Cardiac fibroblast (primary cell): ENCODE measurements around the gene AGMAT.

Experiments
- DNase-seq, 2 donors: peaks; one replicate each; pipeline versions ENCODE4 v3.0.0 to v3.0.0-alpha.2; 2010; ENCODE audit warnings: low read depth in 2 of 2
- H3K4me3 ChIP-seq, 2 donors: replicated peaks in 1 of 2; 1 replicate in 1 of 2; 2 replicates in 1 of 2; pipeline ENCODE4 v1.5.1; 2011; ENCODE audit warnings: low read depth in 2 of 2, low read length in 2 of 2, mild to moderate bottlenecking in 2 of 2, moderate library complexity in 1 of 2
- CTCF ChIP-seq: IDR thresholded peaks from one replicate; pipeline ENCODE4 v1.5.1; 2011; ENCODE audit warnings: low read depth, mild to moderate bottlenecking, low read length, inconsistent platforms

Gene AGMAT

GRCh38 chr1:15574741-15575140, 10.1 kb downstream of the AGMAT start:
- no peak for TF ChIP-seq CTCF
- H3K4me3 ChIP-seq: no peak overlapping the region
- no peak for DNase-seq

- peak; percentile 46 to 56 for DNase-seq
- no peak overlapping the region for H3K4me3 ChIP-seq
- no peak for TF ChIP-seq CTCF
Observed at GRCh38 chr1:15573477-15573876, 11.4 kb downstream of the AGMAT start.

GRCh38 chr1:15571266-15571665, 13.6 kb downstream of the AGMAT start:
- no peak for TF ChIP-seq CTCF
- no peak for DNase-seq

GRCh38 chr1:15570861-15571260, 14.0 kb downstream of the AGMAT start:
- DNase-seq: no peak
- H3K4me3 ChIP-seq: no peak overlapping the region
- TF ChIP-seq CTCF: no peak

More at GRCh38 chr1:15571266-15571665, 13.6 kb downstream of the AGMAT start:
- H3K4me3 ChIP-seq: no peak overlapping the region

GRCh38 chr1:15568387-15569073, 16.3 kb downstream of the AGMAT start:
- no peak overlapping the region for H3K4me3 ChIP-seq
- no peak for DNase-seq
- TF ChIP-seq CTCF: no peak

GRCh38 chr1:15559189-15559810, 25.6 kb downstream of the AGMAT start:
- no peak for TF ChIP-seq CTCF
- no peak for DNase-seq
- H3K4me3 ChIP-seq: no peak overlapping the region
